PC-9 (cell line): ENCODE measurements around the gene OSBPL6.

ENCODE experiments used
- EZH2 ChIP-seq: fragments of 200-600 bp; sonication (generic); IDR thresholded peaks from 2 replicates; pipeline ENCODE4 v1.8.0; 2017; ENCODE audit warnings: antibody characterized with exemption, low read depth
- TF ChIP-seq, protein P1 (sequence below): fragments of 200-600 bp; sonication (generic); conservative IDR thresholded peaks from 2 replicates; pipeline ENCODE4 v1.6.1; 2017; ENCODE audit warnings: mixed run types, antibody characterized with exemption, mild to moderate bottlenecking, moderate library complexity

DNA sequence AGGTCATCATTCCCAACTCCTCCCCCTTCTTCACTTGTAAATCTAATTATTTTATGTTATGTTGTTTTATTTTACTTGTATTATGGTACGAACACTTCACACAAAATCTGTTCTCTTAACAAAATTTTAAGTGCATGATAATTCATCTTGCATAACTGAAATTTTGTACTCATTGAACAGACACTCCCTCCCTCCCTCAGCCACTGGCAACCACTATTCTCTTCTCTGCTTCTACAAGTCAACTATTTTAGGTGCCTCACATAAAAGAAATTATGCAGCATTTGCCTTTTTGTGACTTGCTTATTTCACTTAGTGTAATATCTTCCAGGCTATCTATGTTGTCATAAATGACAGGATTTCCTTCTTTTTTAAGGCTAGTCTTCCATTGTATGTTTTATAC lies 30.4 kb upstream of the OSBPL6 start:
- TF ChIP-seq EZH2, result no peak
- TF ChIP-seq, protein P1, sequence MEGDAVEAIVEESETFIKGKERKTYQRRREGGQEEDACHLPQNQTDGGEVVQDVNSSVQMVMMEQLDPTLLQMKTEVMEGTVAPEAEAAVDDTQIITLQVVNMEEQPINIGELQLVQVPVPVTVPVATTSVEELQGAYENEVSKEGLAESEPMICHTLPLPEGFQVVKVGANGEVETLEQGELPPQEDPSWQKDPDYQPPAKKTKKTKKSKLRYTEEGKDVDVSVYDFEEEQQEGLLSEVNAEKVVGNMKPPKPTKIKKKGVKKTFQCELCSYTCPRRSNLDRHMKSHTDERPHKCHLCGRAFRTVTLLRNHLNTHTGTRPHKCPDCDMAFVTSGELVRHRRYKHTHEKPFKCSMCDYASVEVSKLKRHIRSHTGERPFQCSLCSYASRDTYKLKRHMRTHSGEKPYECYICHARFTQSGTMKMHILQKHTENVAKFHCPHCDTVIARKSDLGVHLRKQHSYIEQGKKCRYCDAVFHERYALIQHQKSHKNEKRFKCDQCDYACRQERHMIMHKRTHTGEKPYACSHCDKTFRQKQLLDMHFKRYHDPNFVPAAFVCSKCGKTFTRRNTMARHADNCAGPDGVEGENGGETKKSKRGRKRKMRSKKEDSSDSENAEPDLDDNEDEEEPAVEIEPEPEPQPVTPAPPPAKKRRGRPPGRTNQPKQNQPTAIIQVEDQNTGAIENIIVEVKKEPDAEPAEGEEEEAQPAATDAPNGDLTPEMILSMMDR, result no peak
